Putamen (tissue), 1 donor: ENCODE measurements around the gene GOLGA5.
"Not testable (repeated sequence)": the region's sequence is repeated elsewhere in the genome, so short reads cannot be mapped to it uniquely, and the experiment has no call there.

Source experiments
- DNase-seq: peaks from one replicate; pipeline ENCODE4 v3.0.0-alpha.2; 2016; ENCODE audit warnings: low spot score

Gene GOLGA5

GRCh38 chr14:92793709-92794546 lies at the start of gene GOLGA5:
TSS of gene GOLGA5 (plus strand) at chr14:92794305. CDS start at chr14:92797438, 3,133 bp downstream.
- DNase-seq = peak; percentile 99

- DNase-seq = no peak
These were observed 46.3 kb upstream of the GOLGA5 start for GRCh38 chr14:92747701-92748258.

GRCh38 chr14:92748259-92749016 lies 45.7 kb upstream of the GOLGA5 start, which contains the start of gene LGMN:
TSS of gene LGMN (minus strand) at chr14:92748627. CDS start at chr14:92732786, 15,841 bp downstream.
- peak; percentile 97 for DNase-seq

- DNase-seq = not testable (repeated sequence)
These were observed 43.8 kb upstream of the GOLGA5 start for GRCh38 chr14:92750222-92750728.

- DNase-seq = no peak
These were observed 43.1 kb upstream of the GOLGA5 start for GRCh38 chr14:92750994-92751400.

GRCh38 chr14:92751819-92752218 lies 42.3 kb upstream of the GOLGA5 start:
- no peak for DNase-seq

GRCh38 chr14:92753250-92753649 lies 40.9 kb upstream of the GOLGA5 start:
- DNase-seq = no peak

- no peak for DNase-seq
These were observed 39.1 kb upstream of the GOLGA5 start for GRCh38 chr14:92754966-92755365.

- DNase-seq = no peak
These were observed 38.6 kb upstream of the GOLGA5 start for GRCh38 chr14:92755495-92755894.

GRCh38 chr14:92756446-92756845 lies 37.7 kb upstream of the GOLGA5 start:
- DNase-seq = no peak

- no peak for DNase-seq
These were observed 34.8 kb upstream of the GOLGA5 start for GRCh38 chr14:92759300-92759678.

- no peak for DNase-seq
These were observed 34.2 kb upstream of the GOLGA5 start for GRCh38 chr14:92759679-92760523.

GRCh38 chr14:92760524-92760805 lies 33.6 kb upstream of the GOLGA5 start:
- no peak for DNase-seq

GRCh38 chr14:92763666-92764631 lies 30.2 kb upstream of the GOLGA5 start:
- DNase-seq = peak; percentile 27

GRCh38 chr14:92768236-92768635 lies 25.9 kb upstream of the GOLGA5 start:
- DNase-seq = not testable (repeated sequence)

- DNase-seq = no peak
These were observed 25.3 kb upstream of the GOLGA5 start for GRCh38 chr14:92768795-92769194.

GRCh38 chr14:92770484-92770883 lies 23.6 kb upstream of the GOLGA5 start:
- no peak for DNase-seq

GRCh38 chr14:92774572-92774971 lies 19.5 kb upstream of the GOLGA5 start:
- DNase-seq = no peak

GRCh38 chr14:92775292-92775691 lies 18.8 kb upstream of the GOLGA5 start:
- DNase-seq = not testable (repeated sequence)

- not testable (repeated sequence) for DNase-seq
These were observed 15.1 kb upstream of the GOLGA5 start for GRCh38 chr14:92778868-92779565.
